ENCODE measurements around the gene COL1A1.

DNA sequence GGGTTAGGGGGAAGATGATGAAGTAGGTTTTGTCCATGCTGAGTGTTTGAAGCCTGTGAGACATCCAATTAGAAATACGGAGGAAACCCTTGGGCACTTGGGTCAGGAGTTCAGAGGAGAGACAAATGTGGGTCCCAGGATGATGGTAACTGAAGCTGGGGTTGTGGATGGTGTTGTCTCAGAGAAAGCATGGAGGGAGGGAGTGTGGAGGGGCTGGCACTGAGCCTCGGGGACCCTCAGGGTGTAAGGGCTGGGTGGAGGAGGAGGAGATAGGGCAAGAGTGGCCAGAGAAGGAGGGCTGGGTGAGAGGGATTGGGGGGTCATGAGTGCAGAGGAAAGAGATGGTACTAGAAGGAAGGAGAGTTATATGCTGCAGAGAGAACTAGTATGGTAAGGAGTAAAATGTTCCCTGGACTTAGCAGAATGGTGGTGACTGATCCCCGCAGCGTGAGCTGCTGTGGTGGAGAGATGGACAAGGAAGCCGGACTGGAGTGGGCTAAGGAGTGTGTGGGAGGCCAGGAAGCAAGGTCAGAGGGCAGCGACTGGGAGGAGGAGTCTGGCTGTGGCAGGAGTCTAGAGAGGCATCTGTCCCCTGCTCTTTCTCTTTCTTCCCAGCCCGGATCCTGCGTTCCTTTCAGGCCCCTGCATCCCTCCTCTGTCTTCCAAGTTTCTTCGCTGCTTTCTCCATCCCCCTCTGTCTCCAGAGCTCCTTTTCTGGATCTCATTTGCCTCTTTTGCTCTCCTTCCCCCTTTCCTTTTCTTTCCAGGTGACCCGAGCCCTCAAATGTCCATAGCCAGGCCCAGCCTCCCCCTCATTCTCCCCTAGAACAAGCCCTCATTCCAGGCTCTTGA, 3.9 kb upstream of the COL1A1 start:
- TF ChIP-seq, protein P1, sequence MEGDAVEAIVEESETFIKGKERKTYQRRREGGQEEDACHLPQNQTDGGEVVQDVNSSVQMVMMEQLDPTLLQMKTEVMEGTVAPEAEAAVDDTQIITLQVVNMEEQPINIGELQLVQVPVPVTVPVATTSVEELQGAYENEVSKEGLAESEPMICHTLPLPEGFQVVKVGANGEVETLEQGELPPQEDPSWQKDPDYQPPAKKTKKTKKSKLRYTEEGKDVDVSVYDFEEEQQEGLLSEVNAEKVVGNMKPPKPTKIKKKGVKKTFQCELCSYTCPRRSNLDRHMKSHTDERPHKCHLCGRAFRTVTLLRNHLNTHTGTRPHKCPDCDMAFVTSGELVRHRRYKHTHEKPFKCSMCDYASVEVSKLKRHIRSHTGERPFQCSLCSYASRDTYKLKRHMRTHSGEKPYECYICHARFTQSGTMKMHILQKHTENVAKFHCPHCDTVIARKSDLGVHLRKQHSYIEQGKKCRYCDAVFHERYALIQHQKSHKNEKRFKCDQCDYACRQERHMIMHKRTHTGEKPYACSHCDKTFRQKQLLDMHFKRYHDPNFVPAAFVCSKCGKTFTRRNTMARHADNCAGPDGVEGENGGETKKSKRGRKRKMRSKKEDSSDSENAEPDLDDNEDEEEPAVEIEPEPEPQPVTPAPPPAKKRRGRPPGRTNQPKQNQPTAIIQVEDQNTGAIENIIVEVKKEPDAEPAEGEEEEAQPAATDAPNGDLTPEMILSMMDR (IDR thresholded peaks at IDR 0.05), result no peak
- TF ChIP-seq EZH2phosphoT487 (IDR thresholded peaks at IDR 0.05), result no peak

All from neural progenitor cell (in vitro differentiated cells).